ENCODE results near the gene SMARCC2. TPM values are rescaled to one million over a fixed set of nuclear protein-coding genes. Genes with fewer than 3 reads are reported as not detected.
A peak's percentile ranks its signal among the peaks of the same experiment; 100 is the strongest.

The SMARCC2 gene
- total RNA-seq, 6 donors from 2014 or later, result 71.4 to 258 (median 93.9) TPM

- no peak for TF ChIP-seq EP300 (IDR thresholded peaks at IDR 0.05)
- TF ChIP-seq POLR2A (IDR thresholded peaks at IDR 0.05), result no peak
- TF ChIP-seq POLR2AphosphoS5 (IDR thresholded peaks at IDR 0.05), result no peak
- TF ChIP-seq CTCF (IDR thresholded peaks at IDR 0.05), result no peak
- H3K9me3 ChIP-seq, result no peaks in the 10 kb centered on the region
- no peaks in the 10 kb centered on the region for H3K27me3 ChIP-seq
- ATAC-seq (ENCODE audit: low FRiP score in 2 of 2) (no peak), DNase-seq (no peak)
- WGBS, 2 donors, result 25 to 29% methylated on average over 9 of the region's 9 CpGs
- H3K27ac ChIP-seq, result peak overlapping the region; percentile 90 to 97 (median 92)
- H3K4me1 ChIP-seq, result peaks cover 19 to 31% (median 24%) of the 10 kb centered on the region in 4 donors
- peaks cover 0 to 9% (median 5%) of the 10 kb centered on the region in 4 donors for H3K36me3 ChIP-seq
- peak overlapping the region in 3 of 4 donors; percentile 91 to 98 (median 97) for H3K4me3 ChIP-seq
Observed at GRCh38 chr12:56190695-56191155, 1.4 kb upstream of the SMARCC2 start.

GRCh38 chr12:56189918-56190694 lies 823 bp upstream of the SMARCC2 start:
- ATAC-seq (ENCODE audit: low FRiP score in 2 of 2), result peak; percentile 78 to 89
- peak in 1 of 4 donors; percentile 42 for TF ChIP-seq POLR2A (IDR thresholded peaks at IDR 0.05)
- peak in 1 of 2 donors; percentile 49 for TF ChIP-seq POLR2AphosphoS5 (IDR thresholded peaks at IDR 0.05)
- no peak for TF ChIP-seq CTCF (IDR thresholded peaks at IDR 0.05)
- Histone ChIP-seq H3K27me3 (no peaks in the 10 kb centered on the region), H3K4me3 (peak overlapping the region; percentile 67 to 98 (median 94)), H3K36me3 (peaks cover 0 to 15% (median 11%) of the 10 kb centered on the region in 4 donors), H3K4me1 (peaks cover 19 to 31% (median 24%) of the 10 kb centered on the region in 4 donors), H3K27ac (peak overlapping the region; percentile 90 to 97 (median 92)), H3K9me3 (no peaks in the 10 kb centered on the region)
- WGBS, 2 donors, result 2% methylated on average over 35 to 42 of the region's 42 CpGs
- DNase-seq, result peak; percentile 85 to 90

DNA sequence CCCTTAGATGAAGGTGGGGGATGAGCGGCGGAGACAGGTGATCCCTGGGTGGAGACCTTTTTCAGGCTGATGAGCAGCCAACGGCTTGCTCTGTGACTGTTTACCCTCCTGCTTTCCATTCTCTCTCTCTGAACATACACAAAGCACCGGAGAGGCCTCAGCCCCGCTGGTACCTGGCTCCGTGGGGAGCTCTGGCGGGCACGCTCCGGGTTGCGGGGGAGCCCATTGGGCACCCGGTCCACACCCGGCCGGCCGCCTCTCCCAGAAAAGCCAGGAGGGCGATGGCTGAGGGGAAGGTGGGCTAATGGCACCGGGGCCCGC lies 545 bp downstream of the SMARCC2 start:
- Histone ChIP-seq H3K36me3 (peaks cover 12 to 28% (median 25%) of the 10 kb centered on the region in 4 donors), H3K4me3 (peak overlapping the region; percentile 86 to 98 (median 94)), H3K27me3 (no peaks in the 10 kb centered on the region), H3K4me1 (peaks cover 19 to 31% (median 24%) of the 10 kb centered on the region in 4 donors), H3K9me3 (no peaks in the 10 kb centered on the region), H3K27ac (peak overlapping the region; percentile 85 to 93 (median 90))
- TF ChIP-seq EP300 (IDR thresholded peaks at IDR 0.05) (no peak), POLR2AphosphoS5 (IDR thresholded peaks at IDR 0.05) (no peak), POLR2A (IDR thresholded peaks at IDR 0.05) (no peak), CTCF (IDR thresholded peaks at IDR 0.05) (no peak)
- DNase-seq (no peak), ATAC-seq (ENCODE audit: low FRiP score in 2 of 2) (no peak)
- WGBS, 2 donors, result 2 to 4% methylated on average over 15 to 17 of the region's 17 CpGs

- Histone ChIP-seq H3K9me3 (no peaks in the 10 kb centered on the region), H3K36me3 (peaks cover 13 to 33% (median 28%) of the 10 kb centered on the region in 4 donors), H3K27me3 (no peaks in the 10 kb centered on the region), H3K4me1 (peaks cover 17 to 31% (median 24%) of the 10 kb centered on the region in 4 donors), H3K4me3 (peak overlapping the region; percentile 86 to 98 (median 94)), H3K27ac (peak overlapping the region; percentile 85 to 93 (median 90))
- DNase-seq, result no peak
- 10% methylated on average over 10 of the region's 10 CpGs for WGBS, 2 donors
- no peak for ATAC-seq (ENCODE audit: low FRiP score in 2 of 2)
- TF ChIP-seq EP300 (IDR thresholded peaks at IDR 0.05) (no peak), CTCF (IDR thresholded peaks at IDR 0.05) (no peak), POLR2A (IDR thresholded peaks at IDR 0.05) (no peak), POLR2AphosphoS5 (IDR thresholded peaks at IDR 0.05) (no peak)
Observed at GRCh38 chr12:56188131-56188777, 1.0 kb downstream of the SMARCC2 start.
